Measurements from ENCODE around the gene PHACTR2.

Gene PHACTR2

DNA sequence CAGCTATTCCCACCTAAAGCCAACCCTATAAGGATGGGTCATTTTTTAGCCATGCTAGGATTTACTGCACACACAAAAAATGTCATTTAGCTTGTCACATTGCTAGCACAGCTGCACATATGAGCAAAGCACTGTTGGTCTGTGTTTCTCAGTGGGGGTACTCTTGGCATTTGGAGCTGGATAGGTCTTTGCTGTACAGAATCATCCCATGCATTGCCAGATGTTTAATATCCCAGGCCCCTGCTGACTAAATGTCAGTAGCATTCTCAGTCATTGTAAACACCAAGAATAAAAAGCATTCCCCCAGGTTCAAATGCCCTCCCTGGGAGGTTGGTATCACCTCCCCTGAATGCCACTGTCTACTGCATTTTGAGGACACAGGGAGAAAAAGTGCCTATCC, 150.8 kb downstream of the PHACTR2 start:
- TF ChIP-seq, protein P1, sequence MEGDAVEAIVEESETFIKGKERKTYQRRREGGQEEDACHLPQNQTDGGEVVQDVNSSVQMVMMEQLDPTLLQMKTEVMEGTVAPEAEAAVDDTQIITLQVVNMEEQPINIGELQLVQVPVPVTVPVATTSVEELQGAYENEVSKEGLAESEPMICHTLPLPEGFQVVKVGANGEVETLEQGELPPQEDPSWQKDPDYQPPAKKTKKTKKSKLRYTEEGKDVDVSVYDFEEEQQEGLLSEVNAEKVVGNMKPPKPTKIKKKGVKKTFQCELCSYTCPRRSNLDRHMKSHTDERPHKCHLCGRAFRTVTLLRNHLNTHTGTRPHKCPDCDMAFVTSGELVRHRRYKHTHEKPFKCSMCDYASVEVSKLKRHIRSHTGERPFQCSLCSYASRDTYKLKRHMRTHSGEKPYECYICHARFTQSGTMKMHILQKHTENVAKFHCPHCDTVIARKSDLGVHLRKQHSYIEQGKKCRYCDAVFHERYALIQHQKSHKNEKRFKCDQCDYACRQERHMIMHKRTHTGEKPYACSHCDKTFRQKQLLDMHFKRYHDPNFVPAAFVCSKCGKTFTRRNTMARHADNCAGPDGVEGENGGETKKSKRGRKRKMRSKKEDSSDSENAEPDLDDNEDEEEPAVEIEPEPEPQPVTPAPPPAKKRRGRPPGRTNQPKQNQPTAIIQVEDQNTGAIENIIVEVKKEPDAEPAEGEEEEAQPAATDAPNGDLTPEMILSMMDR (IDR thresholded peaks at IDR 0.05; ENCODE audit: low read depth, low read length, missing control alignments), result no peak
- no peak for DNase-seq (ENCODE audit: low read depth)
- H3K4me3 ChIP-seq (ENCODE audit: low read depth, low read length), result no peak overlapping the region

DNA sequence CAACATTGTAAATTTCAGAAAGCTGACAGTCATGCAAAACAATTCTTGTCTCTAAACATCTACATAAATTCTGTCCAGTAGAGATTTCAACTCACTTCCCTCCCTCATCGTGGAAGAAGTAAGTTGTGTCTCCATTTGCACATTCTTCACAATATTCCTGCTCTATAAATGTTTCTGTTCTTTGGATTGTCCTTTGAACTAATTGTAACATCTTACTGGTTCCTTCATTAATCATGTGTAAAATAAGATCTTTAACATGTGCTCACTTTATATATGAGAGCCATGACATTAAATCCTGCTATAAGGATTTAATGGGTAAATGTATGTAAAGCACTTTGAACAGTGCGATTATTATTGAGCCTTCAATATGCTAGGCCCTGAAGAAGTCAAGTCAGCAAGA, 158.4 kb downstream of the PHACTR2 start:
- TF ChIP-seq, protein P1 (IDR thresholded peaks at IDR 0.05; ENCODE audit: low read depth, low read length, missing control alignments), result no peak
- H3K4me3 ChIP-seq (ENCODE audit: low read depth, low read length), result no peak overlapping the region
- no peak for DNase-seq (ENCODE audit: low read depth)

DNA sequence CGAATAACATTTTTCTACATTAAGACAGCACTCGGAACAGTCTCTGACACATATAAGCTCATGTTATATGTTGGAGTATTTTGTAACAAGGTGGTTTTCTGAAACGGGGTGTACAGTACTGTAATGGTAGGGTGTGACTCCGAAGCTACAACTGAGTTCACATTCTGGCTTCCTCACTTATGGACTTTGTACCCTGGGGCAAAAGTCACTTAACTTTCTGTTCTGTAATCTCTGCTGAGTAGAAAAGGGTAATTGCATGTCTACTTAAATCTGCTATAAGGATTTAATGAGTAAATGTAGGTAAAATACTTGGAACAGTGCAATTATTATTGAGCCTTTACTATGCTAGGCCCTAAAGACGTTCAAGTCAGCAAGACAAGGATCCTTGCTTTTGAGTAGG, 160.6 kb downstream of the PHACTR2 start:
- no peak overlapping the region for H3K4me3 ChIP-seq (ENCODE audit: low read depth, low read length)
- DNase-seq (ENCODE audit: low read depth), result no peak
- TF ChIP-seq, protein P1 (IDR thresholded peaks at IDR 0.05; ENCODE audit: low read depth, low read length, missing control alignments), result no peak

DNA sequence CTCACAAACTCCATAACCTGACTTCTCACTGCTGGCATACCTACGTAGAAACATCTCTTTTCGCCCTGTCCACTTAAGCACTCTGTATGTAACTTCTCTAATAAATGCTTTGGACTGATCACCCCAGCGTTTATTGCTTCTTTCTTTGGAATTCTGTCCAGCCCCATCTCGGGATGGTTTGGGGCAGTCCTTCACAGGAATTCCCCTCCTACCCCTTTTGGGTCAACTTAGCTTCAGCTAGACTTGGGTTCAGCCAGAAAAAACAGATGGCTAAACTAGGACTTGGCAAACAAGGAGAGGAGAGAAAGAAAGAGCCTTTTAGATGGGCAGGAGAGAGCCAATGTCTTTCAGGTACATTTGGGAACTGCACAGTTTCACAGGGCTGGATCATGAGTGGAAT, 161.4 kb downstream of the PHACTR2 start:
- no peak overlapping the region for H3K4me3 ChIP-seq (ENCODE audit: low read depth, low read length)
- no peak for DNase-seq (ENCODE audit: low read depth)
- TF ChIP-seq, protein P1 (IDR thresholded peaks at IDR 0.05; ENCODE audit: low read depth, low read length, missing control alignments), result no peak

DNA sequence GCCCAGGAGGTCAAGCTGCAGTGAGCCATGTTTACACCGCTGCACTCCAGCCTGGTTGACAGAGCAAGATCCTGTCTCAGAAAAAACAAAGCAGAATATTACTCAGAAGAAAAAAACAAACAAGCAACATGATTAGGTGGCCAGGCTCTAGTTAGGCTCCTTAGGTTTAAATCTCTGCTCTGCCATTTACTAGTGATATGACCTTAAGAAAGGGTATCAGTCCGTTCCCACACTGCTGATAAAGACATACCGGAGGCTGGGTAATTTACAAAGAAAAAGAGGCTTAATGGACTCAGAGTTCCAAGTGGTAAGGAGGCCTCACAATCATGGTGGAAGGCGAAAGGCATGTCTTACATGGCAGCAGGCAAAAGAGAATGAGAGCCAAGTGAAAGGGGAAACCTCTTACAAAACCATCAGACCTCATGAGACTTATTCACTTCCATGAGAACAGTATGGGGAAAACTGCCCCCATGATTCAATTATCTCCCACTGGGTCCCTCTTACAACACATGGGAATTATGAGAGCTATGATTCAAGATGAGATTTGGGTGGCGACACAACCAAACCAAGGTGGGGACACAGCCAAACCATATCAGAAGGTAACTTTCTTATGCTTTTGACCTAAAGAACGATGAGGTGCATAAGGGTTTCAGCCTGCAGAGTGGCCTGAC, 163.0 kb downstream of the PHACTR2 start:
- TF ChIP-seq, protein P1 (IDR thresholded peaks at IDR 0.05; ENCODE audit: low read depth, low read length, missing control alignments), result no peak
- no peak for DNase-seq (ENCODE audit: low read depth)
- no peak overlapping the region for H3K4me3 ChIP-seq (ENCODE audit: low read depth, low read length)

DNA sequence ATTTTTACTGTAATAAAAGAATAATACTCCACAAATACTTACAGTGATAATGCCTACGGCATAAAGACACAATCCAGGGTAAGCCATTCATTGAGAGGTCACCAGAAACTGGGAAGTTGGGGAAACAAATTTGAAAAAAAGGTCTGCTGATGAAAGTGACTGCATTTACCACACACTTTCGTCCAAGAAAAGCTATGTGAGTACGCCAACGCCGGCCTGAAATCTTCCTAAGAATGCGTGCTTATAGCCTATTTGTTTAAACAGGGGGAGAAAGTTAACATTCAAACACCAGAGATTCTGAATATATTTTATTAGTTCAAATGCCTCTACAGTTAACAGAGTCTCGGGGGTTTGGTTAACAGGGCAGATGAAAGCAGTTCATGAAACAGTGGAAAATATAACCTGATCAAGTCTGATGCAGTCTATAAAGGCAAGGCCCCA, 164.7 kb downstream of the PHACTR2 start:
- H3K4me3 ChIP-seq (ENCODE audit: low read depth, low read length), result peak overlapping the region; percentile 84
- TF ChIP-seq, protein P1 (IDR thresholded peaks at IDR 0.05; ENCODE audit: low read depth, low read length, missing control alignments), result no peak
- DNase-seq (ENCODE audit: low read depth), result no peak

All from GM12864 (cell line).